HG03378 (cell line): ENCODE data around the gene PIK3IP1.
"Not testable (repeated sequence)": the region's sequence is repeated elsewhere in the genome, so short reads cannot be mapped to it uniquely, and the experiment has no call there.

Experiments
- ATAC-seq: cut with Tn5 transposase; IDR thresholded peaks from one replicate; pipeline ENCODE4 v1.9.1; 2021; ENCODE audit warnings: mild to moderate bottlenecking, moderate library complexity; ENCODE audit not compliant: unreplicated experiment

Gene PIK3IP1

GRCh38 chr22:31259798-31260473, 32.4 kb downstream of the PIK3IP1 start:
- no peak for ATAC-seq

GRCh38 chr22:31253949-31254348, 38.3 kb downstream of the PIK3IP1 start:
- ATAC-seq, result no peak

DNA sequence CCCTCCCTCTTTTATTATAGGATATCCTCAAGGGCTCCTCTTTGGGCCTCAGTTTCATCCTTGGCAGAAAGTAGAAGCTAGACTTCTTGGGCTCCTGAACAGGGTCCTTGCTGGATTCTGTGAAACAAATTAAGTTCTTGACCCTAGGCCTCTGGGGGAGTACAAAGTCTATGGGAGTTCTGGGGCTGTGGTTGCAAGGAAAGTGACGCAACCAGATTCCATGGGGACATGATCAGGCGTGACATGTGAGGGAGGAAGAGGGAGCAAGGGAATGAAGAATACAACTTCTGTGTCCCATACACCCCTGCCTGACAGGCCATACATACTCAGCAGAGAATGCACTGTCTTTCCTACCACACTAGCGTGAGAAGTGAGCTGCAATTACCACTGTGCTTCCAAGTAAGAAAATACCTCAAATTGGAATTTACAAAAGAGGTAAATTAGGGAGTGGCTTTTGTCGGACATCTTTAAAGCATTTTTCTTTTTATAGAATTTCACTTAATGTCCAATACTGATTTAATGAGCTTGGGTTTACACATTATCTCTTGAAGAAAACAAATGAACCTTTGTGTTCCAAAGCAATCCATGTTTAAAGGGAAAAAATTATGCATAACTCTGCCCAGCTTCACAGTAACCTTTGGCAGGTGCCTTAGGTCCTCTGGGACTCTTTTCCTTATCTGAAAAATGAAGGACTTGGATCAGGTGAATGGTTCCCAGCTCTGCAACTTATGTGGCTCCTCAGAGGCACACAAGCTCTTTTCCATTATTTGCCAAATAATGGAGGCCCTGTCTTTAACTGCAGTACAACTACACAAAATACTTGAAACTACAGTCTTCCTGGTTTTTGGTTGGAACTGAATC, 41.3 kb downstream of the PIK3IP1 start:
- ATAC-seq, result no peak

- ATAC-seq, result no peak
Observed at GRCh38 chr22:31248965-31249958, 43.0 kb downstream of the PIK3IP1 start.

DNA sequence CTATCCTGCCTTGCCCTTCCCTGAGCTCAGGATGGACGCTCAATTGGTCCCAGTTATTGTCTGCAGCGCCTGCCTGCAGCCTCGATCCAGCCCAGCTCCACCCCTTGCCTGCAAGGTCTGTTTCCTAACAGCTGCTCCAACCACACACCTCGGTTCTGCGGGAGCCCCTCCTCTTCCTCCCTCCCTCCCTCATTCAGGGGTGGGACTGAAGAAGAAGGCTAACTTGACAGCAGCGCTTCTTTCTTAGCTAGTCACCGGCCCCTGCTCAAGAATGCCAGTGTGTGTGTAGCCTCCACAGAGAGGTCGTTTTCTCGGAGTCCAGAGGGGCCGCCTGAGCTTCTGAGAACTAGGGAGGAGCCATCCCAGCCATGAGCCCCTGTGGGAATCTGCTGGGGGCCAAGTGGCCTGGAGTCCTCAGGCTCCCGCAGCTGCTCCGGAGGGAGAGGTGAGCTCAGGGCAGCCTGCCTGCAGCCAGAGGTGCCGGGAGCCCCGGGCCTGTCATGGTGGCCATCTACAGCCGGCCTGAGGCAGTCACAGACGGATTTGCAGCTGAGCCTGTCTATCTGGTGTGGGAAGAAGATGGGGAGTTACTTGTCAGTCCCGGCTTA, 44.0 kb downstream of the PIK3IP1 start:
- ATAC-seq, result no peak

GRCh38 chr22:31247726-31248125, 44.6 kb downstream of the PIK3IP1 start:
- ATAC-seq, result no peak

- no peak for ATAC-seq
Observed at GRCh38 chr22:31246687-31247086, 45.6 kb downstream of the PIK3IP1 start.

GRCh38 chr22:31245998-31246397, 46.3 kb downstream of the PIK3IP1 start:
- not testable (repeated sequence) for ATAC-seq

DNA sequence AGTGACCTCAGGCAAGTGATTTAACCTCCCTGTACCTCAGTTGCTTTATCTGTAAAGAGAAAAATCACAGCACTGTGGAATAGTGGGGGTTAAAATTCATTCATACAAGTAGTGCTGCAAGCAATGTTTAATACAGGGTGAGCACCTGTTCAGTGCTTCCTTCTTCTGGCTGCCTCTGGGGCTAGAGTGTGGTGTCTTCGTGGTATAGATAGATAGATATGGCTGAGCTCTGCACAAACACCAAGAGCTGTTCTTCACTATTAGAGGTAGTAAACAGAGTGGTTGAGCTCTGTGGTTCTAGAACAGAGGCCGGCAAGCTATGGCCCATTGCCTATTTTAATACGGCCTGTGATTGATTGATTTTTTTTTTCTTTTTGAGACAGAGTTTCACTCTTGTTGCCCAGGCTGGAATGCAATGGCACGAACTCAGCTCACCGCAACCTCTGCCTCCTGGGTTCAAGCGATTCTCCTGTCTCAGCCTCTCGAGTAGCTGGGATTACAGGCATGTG, 47.3 kb downstream of the PIK3IP1 start:
- ATAC-seq, result no peak

- ATAC-seq, result no peak
Observed at GRCh38 chr22:31244046-31244942, 48.0 kb downstream of the PIK3IP1 start.

DNA sequence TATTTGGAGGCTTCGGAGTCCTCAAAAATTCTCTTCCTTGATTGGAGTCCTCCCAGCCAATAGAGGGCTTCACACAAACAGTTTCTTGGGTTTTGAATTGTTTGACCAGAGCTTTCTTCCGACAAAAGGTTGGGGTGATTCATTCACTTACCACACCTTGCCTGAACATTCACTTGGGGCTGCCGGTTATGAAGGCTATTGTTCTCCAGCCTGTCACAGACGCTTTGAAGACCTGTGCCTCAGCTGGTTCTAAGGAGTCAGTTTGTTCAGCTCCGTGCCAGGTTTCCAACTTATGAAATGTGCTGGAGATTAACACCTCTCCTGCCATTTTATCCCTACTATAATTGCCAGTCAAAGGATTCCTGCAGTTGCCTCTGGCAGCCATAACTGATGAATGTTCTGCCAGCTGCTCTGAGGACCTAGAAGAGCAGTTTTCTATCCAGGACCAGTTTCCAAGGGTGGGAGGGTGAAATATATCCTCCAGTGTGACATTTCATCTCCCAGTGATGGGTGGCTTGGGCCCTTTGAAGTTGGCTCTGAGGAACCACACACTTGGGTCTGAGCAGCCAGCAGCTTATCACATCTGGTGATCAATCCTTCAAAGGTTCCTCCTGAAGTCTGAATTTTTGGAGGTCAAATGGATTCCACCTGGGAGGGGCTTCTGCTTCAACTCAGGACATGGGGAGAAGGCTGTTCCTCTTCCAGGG, 48.8 kb downstream of the PIK3IP1 start:
- no peak for ATAC-seq

DNA sequence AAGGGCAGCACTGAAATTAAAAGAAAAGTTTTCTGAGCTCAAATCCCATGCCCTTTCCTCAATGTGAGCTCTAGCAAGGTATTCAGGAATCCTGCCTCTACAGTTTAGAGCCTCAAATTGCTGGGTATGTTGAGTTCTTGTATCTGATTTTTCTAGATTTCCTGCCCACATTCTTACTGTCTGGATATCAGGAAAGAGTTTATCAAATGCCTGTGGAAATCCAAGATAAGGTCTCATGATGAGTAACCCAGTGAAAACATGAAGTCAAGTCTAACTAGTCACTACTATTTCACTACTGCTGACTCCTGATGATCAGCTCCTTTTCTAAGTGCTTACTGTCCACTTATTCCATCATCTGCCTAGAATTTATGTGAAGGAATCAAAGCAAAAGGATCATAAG, 50.4 kb downstream of the PIK3IP1 start:
- ATAC-seq, result no peak

- ATAC-seq, result no peak
Observed at GRCh38 chr22:31241200-31241599, 51.1 kb downstream of the PIK3IP1 start.

DNA sequence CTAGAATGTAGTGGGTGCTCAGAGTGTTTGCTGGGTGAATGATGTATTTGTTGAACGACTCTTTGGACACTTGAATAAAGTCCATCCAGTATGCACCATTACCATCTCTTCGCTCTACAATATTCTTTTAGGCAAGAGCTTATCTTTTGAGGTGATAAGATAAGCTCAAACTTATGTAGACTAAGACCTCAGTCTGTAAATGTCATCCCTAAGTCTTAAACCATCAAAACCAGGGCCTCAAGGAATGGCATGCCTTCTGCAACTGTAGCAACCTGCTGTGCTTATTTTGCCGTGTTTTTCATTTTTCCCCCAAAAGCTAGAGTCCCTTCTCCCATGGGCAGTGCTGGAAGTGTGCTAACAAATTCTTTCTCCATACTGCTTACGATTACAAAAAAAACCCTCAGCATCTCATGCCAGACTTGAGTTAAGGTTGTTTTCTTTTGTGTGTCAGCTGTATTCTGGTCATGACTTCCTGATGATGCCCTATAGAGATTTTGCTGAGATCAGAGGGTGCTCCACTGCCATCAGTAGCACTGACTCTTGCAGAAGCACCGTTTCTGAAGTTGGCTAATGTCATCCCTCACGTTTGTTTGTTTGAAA, 52.4 kb downstream of the PIK3IP1 start:
- no peak for ATAC-seq

DNA sequence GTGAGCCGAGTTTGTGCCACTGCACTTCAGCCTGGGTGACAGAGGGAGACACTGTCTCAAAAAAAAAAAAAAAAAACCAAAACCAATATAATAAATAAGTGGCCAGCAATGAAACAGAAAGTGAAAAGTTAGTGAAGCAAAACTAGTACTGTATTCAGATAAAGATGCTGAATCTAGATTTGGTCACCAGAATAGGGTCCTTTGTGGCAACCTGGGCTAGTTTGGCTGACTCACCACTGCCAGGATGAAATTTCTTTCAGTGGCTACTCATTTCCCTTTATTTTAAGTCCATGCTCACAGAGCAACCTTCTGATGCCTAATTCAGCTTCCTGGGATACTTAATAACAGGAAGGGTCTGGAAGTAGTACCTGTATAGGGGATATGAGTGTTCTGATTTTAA, 54.2 kb downstream of the PIK3IP1 start:
- ATAC-seq, result no peak

GRCh38 chr22:31236044-31236443, 56.2 kb downstream of the PIK3IP1 start:
- not testable (repeated sequence) for ATAC-seq

DNA sequence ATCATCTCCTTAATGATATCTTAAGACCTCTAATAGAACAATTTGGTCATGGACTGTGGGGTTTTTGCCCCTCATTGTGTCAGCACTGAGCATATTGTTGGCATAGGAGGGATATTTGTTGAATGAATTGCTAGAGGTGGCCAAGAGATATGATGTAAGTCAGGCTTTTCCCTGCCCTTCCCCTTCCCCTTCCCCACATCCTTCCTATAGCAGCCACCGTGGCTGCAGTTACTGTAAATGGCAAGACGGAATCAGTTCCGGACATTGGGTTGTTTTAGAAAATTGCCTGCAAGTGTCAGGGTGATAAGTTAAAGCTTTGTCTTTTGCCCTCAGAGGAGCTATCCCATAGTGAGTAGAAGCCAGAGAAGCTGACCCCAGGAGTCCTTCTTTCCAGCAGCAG, 57.2 kb downstream of the PIK3IP1 start:
- ATAC-seq, result no peak

DNA sequence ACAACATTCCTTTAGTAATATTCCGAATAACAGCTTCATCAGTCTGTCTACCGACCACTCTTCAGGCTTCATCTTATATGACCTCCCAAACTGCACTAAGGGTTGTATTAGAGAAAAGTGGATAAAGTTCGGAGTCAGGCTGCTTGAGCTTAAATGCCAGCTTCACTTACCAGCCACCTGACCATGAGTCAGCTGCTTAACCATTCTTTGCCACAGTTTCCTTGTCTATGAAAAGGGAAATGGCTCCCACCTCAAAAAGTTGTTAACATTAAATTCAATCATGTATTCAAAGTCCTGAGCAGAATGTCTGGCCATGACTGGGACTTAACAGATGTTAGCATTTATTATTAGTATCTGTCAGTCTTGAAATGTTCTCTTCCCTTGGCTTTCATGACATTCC, 59.3 kb downstream of the PIK3IP1 start:
- ATAC-seq, result no peak
